ENCODE results near the gene PALM3.
A peak's percentile ranks its signal among the peaks of the same experiment; 100 is the strongest.

The PALM3 gene

GRCh38 chr19:14089412-14089661 is 27.5 kb upstream of the PALM3 start:
- DNase-seq (ENCODE audit: low read depth in 2 of 2): no peak

GRCh38 chr19:14088634-14089411 is 26.9 kb upstream of the PALM3 start:
- no peak for DNase-seq (ENCODE audit: low read depth in 2 of 2)

GRCh38 chr19:14086098-14086497 is 24.2 kb upstream of the PALM3 start:
- no peak for DNase-seq (ENCODE audit: low read depth in 2 of 2)

GRCh38 chr19:14085309-14085995 is 23.6 kb upstream of the PALM3 start, which contains the start of gene C19orf67:
Gene C19orf67, minus strand, starts transcription at chr19:14085783. Its CDS starts 156 bp downstream, at chr19:14085627.
- no peak for DNase-seq (ENCODE audit: low read depth in 2 of 2)

- no peak for DNase-seq (ENCODE audit: low read depth in 2 of 2)
These were observed 20.7 kb upstream of the PALM3 start for GRCh38 chr19:14082675-14082960.

GRCh38 chr19:14081797-14082674 is 20.2 kb upstream of the PALM3 start:
- no peak for DNase-seq (ENCODE audit: low read depth in 2 of 2)

- peak; percentile 98 to 99 for DNase-seq (ENCODE audit: low read depth in 2 of 2)
These were observed 19.3 kb upstream of the PALM3 start for GRCh38 chr19:14080887-14081796.

- no peak for DNase-seq (ENCODE audit: low read depth in 2 of 2)
These were observed 16.5 kb upstream of the PALM3 start for GRCh38 chr19:14078411-14078810.

- DNase-seq (ENCODE audit: low read depth in 2 of 2): no peak
These were observed 12.3 kb upstream of the PALM3 start for GRCh38 chr19:14073925-14074838.

GRCh38 chr19:14073261-14073924 is 11.5 kb upstream of the PALM3 start:
- DNase-seq (ENCODE audit: low read depth in 2 of 2): peak; percentile 50 to 58

- DNase-seq (ENCODE audit: low read depth in 2 of 2): no peak
These were observed 10.8 kb upstream of the PALM3 start, which contains the start of gene MISP3 for GRCh38 chr19:14072535-14073260. Gene MISP3, plus strand, starts transcription at chr19:14072786. Its CDS starts 524 bp downstream, at chr19:14073310.

- no peak for DNase-seq (ENCODE audit: low read depth in 2 of 2)
These were observed 8.6 kb upstream of the PALM3 start for GRCh38 chr19:14070268-14071050.

GRCh38 chr19:14066134-14066533 is 4.3 kb upstream of the PALM3 start:
- DNase-seq (ENCODE audit: low read depth in 2 of 2): no peak

- no peak for DNase-seq (ENCODE audit: low read depth in 2 of 2)
These were observed 1.2 kb upstream of the PALM3 start for GRCh38 chr19:14063105-14063504.

GRCh38 chr19:14062558-14062855 is 631 bp upstream of the PALM3 start:
- no peak for DNase-seq (ENCODE audit: low read depth in 2 of 2)

GRCh38 chr19:14061081-14061749 is 661 bp downstream of the PALM3 start:
- no peak for DNase-seq (ENCODE audit: low read depth in 2 of 2)

- no peak for DNase-seq (ENCODE audit: low read depth in 2 of 2)
These were observed 2.2 kb downstream of the PALM3 start for GRCh38 chr19:14059652-14060155.

GRCh38 chr19:14059093-14059480 is 2.8 kb downstream of the PALM3 start:
- no peak for DNase-seq (ENCODE audit: low read depth in 2 of 2)

All from stimulated activated CD4-positive, alpha-beta T cell treated with anti-CD3 and anti-CD28 coated beads, Interleukin-1b, Interleukin-23, amount 100 ng/mL, for 1 hour (primary cell).